HG03460 (cell line): ENCODE measurements around the gene TNKS1BP1.

Source experiments
- ATAC-seq: cut with Tn5 transposase; IDR thresholded peaks from one replicate; pipeline ENCODE4 v1.9.1; 2021; ENCODE audit not compliant: unreplicated experiment

The TNKS1BP1 gene

GRCh38 chr11:57262157-57262556, 62.6 kb downstream of the TNKS1BP1 start:
- no peak for ATAC-seq

GRCh38 chr11:57260937-57261783, 63.6 kb downstream of the TNKS1BP1 start:
- ATAC-seq, result no peak

GRCh38 chr11:57256119-57256518, 68.6 kb downstream of the TNKS1BP1 start:
- ATAC-seq, result no peak

- no peak for ATAC-seq
Measured at GRCh38 chr11:57255618-57256017, 69.1 kb downstream of the TNKS1BP1 start.

- no peak for ATAC-seq
Measured at GRCh38 chr11:57254631-57255030, 70.1 kb downstream of the TNKS1BP1 start.

GRCh38 chr11:57251491-57252104, 73.2 kb downstream of the TNKS1BP1 start:
- no peak for ATAC-seq

GRCh38 chr11:57251037-57251436, 73.7 kb downstream of the TNKS1BP1 start:
- no peak for ATAC-seq
